K562 (cell line): Measurements from ENCODE around the gene RNF144A. TPM values are rescaled to one million over a fixed set of nuclear protein-coding genes. Genes with fewer than 3 reads are reported as not detected.
A peak's percentile ranks its signal among the peaks of the same experiment; 100 is the strongest.

Source experiments
- ATF7 ChIP-seq: fragments of 450-650 bp; IDR thresholded peaks from 2 replicates; pipeline ENCODE4 v1.7.1; 2014; ENCODE audit warnings: mild to moderate bottlenecking, moderate library complexity
- CBX2 ChIP-seq: fragments of 200-600 bp; sonication (generic); IDR thresholded peaks from one replicate; pipeline ENCODE4 v1.6.1; 2012; ENCODE audit warnings: mild to moderate bottlenecking, low read length, inconsistent platforms; ENCODE audit not compliant: insufficient read depth, poor library complexity, severe bottlenecking
- GATAD2A ChIP-seq: fragments of 450-650 bp; IDR thresholded peaks from 2 replicates; pipeline ENCODE4 v1.6.1; 2017
- L3MBTL2 ChIP-seq: fragments of 450-650 bp; IDR thresholded peaks from 2 replicates; pipeline ENCODE4 v1.6.1; 2016; ENCODE audit warnings: mild to moderate bottlenecking, moderate library complexity
- NR4A1 ChIP-seq, 2 experiments: fragments of 250-450 bp in 1 of 2; fragments of 450-650 bp in 1 of 2; sonication (Bioruptor Pico) in 1 of 2; IDR thresholded peaks; 2 replicates each; pipeline versions ENCODE4 v1.4.0 to v1.6.1; 2016 to 2020; ENCODE audit warnings: mild to moderate bottlenecking in 2 of 2, missing compliant biosample characterization in 1 of 2, missing genetic modification characterization in 1 of 2, moderate library complexity in 1 of 2
- RCOR1 ChIP-seq, 2 experiments: IDR thresholded peaks; 2 replicates each; pipeline ENCODE4 v1.6.1; 2012; ENCODE audit warnings: low read depth in 2 of 2, low read length in 2 of 2, borderline replicate concordance in 1 of 2, improper control_type of control experiment in 1 of 2
- SRF ChIP-seq, 2 experiments: fragments of 250-450, 450-650 bp in 1 of 2; sonication (Bioruptor Pico) in 1 of 2; sonication (generic) in 1 of 2; formaldehyde crosslinking; IDR thresholded peaks; 2 replicates each; pipeline versions ENCODE4 v1.5.0 to v1.5.1; 2020 to 2022; ENCODE audit warnings: mild to moderate bottlenecking in 1 of 2, missing genetic modification reagents in 1 of 2
- TRIM24 ChIP-seq, 2 experiments: fragments of 450-650 bp; IDR thresholded peaks; 2 replicates each; pipeline ENCODE4 v1.6.1; 2016
- ZC3H4 ChIP-seq: sonication (generic); formaldehyde crosslinking; IDR thresholded peaks from 2 replicates; pipeline ENCODE4 v1.9.0; 2021; ENCODE audit warnings: missing genetic modification reagents, borderline replicate concordance
- ZNF12 ChIP-seq: sonication (generic); formaldehyde crosslinking; IDR thresholded peaks from 2 replicates; pipeline ENCODE4 v1.4.0; 2020; ENCODE audit warnings: mild to moderate bottlenecking, missing genetic modification reagents
- ZNF239 ChIP-seq: fragments of 250-450 bp; sonication (Bioruptor Pico); IDR thresholded peaks from 2 replicates; pipeline ENCODE4 v1.4.0; 2020; ENCODE audit warnings: mild to moderate bottlenecking
- ZNF696 ChIP-seq: fragments of 250-450 bp; sonication (Bioruptor Pico); conservative IDR thresholded peaks from 2 replicates; pipeline ENCODE4 v1.4.0; 2020; ENCODE audit warnings: mild to moderate bottlenecking, moderate library complexity
- ZNF780A ChIP-seq: fragments of 250-450 bp; sonication (Bioruptor Pico); IDR thresholded peaks from 2 replicates; pipeline ENCODE4 v1.5.0; 2021; ENCODE audit warnings: mild to moderate bottlenecking
- polyA plus RNA-seq, 8 experiments: library from polyadenylated mRNA; depleted of rRNA in 4 of 8; stranded (reverse) in 5 of 8; unstranded in 3 of 8; fragments of >200 nt; fragmentation: Nextera tagmentation in 2 of 8; fragmentation: Illumina TruSeq in 1 of 8; extraction: Ambion mirVana in 2 of 8; extraction: Trizol in 1 of 8; gene quantifications; 2 replicates each; pipeline versions ENCODE4 v1.2.1 to v1.2.3, GENCODE V29; 2011 to 2014; ENCODE audit warnings: inconsistent platforms in 1 of 8, missing spikeins in 1 of 8
- total RNA-seq, 7 experiments: library from RNA; depleted of rRNA in 6 of 7; stranded (reverse); fragments of >200 nt in 6 of 7; fragmentation: Illumina TruSeq in 2 of 7; extraction: Trizol in 2 of 7; gene quantifications; 2 replicates each; pipeline versions ENCODE4 v1.2.1 to v1.2.3, GENCODE V29; 2011 to 2021; ENCODE audit warnings: low replicate concordance in 1 of 7
- TF ChIP-seq, protein P1 (sequence below): fragments of 250-450 bp; sonication (Bioruptor Pico); IDR thresholded peaks from 2 replicates; pipeline ENCODE4 v1.4.0; 2020
- TF ChIP-seq, protein P2 (sequence below): sonication (generic); formaldehyde crosslinking; IDR thresholded peaks from 2 replicates; pipeline ENCODE4 v1.8.0; 2023; ENCODE audit warnings: missing genetic modification reagents, mild to moderate bottlenecking, borderline replicate concordance

RNF144A gene
- total and polyA plus RNA-seq, 9 of the 15 experiments (the other 6 are each of a cell fraction or from before 2014, with no cell fraction given), result 0.96 to 11.3 (median 6.2) TPM

DNA sequence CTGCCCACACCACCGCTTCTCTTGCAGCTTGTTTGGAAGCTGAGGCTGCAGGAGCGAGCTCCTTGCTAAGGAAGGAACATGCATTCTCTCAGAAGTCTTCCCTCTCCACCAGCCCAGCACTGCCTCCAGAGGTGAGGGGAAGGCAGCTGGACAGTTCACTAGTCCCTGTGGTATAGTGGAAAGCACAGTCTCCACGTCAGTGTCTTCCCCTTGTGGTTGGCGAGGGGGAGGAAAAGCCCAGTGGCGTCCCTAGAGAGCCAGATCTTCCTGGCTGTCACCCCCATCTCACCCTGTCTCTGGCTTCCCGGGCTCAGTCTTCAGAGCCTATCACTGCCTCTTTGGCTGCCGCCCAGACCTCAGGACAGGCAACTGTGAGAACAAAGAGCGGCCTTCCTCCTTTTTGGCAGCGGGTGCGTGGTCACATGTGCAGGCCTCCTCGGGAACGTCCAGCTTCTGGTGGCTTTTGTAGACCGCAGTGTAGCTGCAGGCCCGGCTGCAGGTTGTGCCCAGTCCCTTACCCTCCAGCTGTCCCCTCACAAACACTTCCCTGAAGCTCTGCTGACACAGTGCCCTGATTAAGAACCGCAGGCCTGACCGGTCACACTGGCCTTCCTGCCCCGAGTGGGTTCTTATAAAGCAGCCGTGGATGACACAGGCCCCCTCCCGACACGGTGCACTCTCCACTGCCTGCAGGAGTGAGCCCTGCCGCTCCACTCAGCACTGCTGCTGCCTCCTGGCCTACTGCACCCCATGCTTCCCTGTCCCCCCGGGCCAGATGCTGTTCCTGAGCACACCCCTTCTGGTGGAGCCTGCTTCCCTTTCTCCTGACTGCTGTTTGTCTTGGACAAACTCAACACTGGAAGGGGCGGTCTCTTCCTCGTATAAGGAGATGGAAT is 90.9 kb downstream of the RNF144A start (continued):
- TF ChIP-seq RCOR1 (IDR thresholded peaks at IDR 0.05; ENCODE audit: borderline replicate concordance in 1 of 2, low read depth in 2 of 2, low read length in 2 of 2), result peak in 1 of 2 experiments; percentile 90; a peak in 2 of 4 replicates
- TF ChIP-seq, protein P1, sequence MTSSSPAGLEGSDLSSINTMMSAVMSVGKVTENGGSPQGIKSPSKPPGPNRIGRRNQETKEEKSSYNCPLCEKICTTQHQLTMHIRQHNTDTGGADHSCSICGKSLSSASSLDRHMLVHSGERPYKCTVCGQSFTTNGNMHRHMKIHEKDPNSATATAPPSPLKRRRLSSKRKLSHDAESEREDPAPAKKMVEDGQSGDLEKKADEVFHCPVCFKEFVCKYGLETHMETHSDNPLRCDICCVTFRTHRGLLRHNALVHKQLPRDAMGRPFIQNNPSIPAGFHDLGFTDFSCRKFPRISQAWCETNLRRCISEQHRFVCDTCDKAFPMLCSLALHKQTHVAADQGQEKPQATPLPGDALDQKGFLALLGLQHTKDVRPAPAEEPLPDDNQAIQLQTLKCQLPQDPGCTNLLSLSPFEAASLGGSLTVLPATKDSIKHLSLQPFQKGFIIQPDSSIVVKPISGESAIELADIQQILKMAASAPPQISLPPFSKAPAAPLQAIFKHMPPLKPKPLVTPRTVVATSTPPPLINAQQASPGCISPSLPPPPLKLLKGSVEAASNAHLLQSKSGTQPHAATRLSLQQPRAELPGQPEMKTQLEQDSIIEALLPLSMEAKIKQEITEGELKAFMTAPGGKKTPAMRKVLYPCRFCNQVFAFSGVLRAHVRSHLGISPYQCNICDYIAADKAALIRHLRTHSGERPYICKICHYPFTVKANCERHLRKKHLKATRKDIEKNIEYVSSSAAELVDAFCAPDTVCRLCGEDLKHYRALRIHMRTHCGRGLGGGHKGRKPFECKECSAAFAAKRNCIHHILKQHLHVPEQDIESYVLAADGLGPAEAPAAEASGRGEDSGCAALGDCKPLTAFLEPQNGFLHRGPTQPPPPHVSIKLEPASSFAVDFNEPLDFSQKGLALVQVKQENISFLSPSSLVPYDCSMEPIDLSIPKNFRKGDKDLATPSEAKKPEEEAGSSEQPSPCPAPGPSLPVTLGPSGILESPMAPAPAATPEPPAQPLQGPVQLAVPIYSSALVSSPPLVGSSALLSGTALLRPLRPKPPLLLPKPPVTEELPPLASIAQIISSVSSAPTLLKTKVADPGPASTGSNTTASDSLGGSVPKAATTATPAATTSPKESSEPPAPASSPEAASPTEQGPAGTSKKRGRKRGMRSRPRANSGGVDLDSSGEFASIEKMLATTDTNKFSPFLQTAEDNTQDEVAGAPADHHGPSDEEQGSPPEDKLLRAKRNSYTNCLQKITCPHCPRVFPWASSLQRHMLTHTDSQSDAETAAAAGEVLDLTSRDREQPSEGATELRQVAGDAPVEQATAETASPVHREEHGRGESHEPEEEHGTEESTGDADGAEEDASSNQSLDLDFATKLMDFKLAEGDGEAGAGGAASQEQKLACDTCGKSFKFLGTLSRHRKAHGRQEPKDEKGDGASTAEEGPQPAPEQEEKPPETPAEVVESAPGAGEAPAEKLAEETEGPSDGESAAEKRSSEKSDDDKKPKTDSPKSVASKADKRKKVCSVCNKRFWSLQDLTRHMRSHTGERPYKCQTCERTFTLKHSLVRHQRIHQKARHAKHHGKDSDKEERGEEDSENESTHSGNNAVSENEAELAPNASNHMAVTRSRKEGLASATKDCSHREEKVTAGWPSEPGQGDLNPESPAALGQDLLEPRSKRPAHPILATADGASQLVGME (CRISPR knock-in tag), result no peak
- TF ChIP-seq ZC3H4 (CRISPR knock-in tag), result no peak
- no peak for TF ChIP-seq ZNF239 (CRISPR knock-in tag)
- 0 out of 4 replicates have a peak, but pooled peaks of 1 of the 2 experiments have one; percentile 75 for TF ChIP-seq TRIM24 (IDR thresholded peaks at IDR 0.05)
- no peak for TF ChIP-seq NR4A1 (CRISPR knock-in tag; IDR thresholded peaks at IDR 0.05)
- TF ChIP-seq NR4A1 (tag; IDR thresholded peaks at IDR 0.05), result peak; percentile 43; the same call in 1 of the 2 replicates
- TF ChIP-seq, protein P2, sequence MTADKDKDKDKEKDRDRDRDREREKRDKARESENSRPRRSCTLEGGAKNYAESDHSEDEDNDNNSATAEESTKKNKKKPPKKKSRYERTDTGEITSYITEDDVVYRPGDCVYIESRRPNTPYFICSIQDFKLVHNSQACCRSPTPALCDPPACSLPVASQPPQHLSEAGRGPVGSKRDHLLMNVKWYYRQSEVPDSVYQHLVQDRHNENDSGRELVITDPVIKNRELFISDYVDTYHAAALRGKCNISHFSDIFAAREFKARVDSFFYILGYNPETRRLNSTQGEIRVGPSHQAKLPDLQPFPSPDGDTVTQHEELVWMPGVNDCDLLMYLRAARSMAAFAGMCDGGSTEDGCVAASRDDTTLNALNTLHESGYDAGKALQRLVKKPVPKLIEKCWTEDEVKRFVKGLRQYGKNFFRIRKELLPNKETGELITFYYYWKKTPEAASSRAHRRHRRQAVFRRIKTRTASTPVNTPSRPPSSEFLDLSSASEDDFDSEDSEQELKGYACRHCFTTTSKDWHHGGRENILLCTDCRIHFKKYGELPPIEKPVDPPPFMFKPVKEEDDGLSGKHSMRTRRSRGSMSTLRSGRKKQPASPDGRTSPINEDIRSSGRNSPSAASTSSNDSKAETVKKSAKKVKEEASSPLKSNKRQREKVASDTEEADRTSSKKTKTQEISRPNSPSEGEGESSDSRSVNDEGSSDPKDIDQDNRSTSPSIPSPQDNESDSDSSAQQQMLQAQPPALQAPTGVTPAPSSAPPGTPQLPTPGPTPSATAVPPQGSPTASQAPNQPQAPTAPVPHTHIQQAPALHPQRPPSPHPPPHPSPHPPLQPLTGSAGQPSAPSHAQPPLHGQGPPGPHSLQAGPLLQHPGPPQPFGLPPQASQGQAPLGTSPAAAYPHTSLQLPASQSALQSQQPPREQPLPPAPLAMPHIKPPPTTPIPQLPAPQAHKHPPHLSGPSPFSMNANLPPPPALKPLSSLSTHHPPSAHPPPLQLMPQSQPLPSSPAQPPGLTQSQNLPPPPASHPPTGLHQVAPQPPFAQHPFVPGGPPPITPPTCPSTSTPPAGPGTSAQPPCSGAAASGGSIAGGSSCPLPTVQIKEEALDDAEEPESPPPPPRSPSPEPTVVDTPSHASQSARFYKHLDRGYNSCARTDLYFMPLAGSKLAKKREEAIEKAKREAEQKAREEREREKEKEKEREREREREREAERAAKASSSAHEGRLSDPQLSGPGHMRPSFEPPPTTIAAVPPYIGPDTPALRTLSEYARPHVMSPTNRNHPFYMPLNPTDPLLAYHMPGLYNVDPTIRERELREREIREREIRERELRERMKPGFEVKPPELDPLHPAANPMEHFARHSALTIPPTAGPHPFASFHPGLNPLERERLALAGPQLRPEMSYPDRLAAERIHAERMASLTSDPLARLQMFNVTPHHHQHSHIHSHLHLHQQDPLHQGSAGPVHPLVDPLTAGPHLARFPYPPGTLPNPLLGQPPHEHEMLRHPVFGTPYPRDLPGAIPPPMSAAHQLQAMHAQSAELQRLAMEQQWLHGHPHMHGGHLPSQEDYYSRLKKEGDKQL (CRISPR knock-in tag), result 0 out of 2 replicates have a peak, but pooled peaks have one; percentile 84
- no peak for TF ChIP-seq ZNF780A (CRISPR knock-in tag)
- TF ChIP-seq SRF (CRISPR knock-in tag; IDR thresholded peaks at IDR 0.05), result 0 out of 4 replicates have a peak, but pooled peaks of 1 of the 2 experiments have one; percentile 44
- no peak for TF ChIP-seq ZNF696 (CRISPR knock-in tag)
- peak; percentile 89 for TF ChIP-seq L3MBTL2
- TF ChIP-seq CBX2, result no peak
- no peak for TF ChIP-seq ZNF12 (CRISPR knock-in tag)
- peak; percentile 88; the same call in 1 of the 2 replicates for TF ChIP-seq ATF7
- TF ChIP-seq GATAD2A, result peak; percentile 32; the same call in 1 of the 2 replicates
